ENCODE data around the gene EFCAB14.

DNA sequence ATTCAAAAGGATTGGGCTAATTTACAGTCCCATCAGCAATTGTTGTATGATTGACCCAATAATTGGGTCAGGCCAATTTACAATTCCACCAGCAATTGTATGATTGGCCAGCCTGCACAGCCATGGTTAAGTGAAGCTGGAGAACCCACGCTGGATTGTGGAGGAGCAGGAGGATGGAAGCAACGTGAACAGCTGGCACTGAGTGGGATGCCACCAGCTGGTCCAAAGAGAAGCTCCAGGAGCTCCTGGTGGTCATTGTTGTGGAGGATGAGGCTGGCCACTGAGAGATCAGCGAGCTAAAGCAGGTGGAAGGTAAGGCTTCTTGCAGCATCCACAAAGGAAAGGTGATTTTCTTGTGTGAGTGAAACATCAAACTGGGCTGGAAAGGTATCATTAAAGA is 23.2 kb upstream of the EFCAB14 start:
- TF ChIP-seq TARDBP (IDR thresholded peaks at IDR 0.05) (no peak), ELF4 (IDR thresholded peaks at IDR 0.05) (no peak), ZNF384 (IDR thresholded peaks at IDR 0.05) (no peak)
